MCF 10A (cell line): ENCODE measurements around the gene MYL11. TPM values are rescaled to one million over a fixed set of nuclear protein-coding genes. Genes with fewer than 3 reads are reported as not detected.

ENCODE experiments used
- BruUV-seq: library from RNA; stranded (reverse); fragments of 400-500 nt; replicated peaks from 2 replicates; lab custom pipeline; 2021; lab: Mats Ljungman, UMichigan
- CTCF ChIA-PET: fragments of 300-600 bp; sonication (Branson Sonifier 250); formaldehyde crosslinking; extraction: SDS; loops from one replicate; lab custom pipeline; 2021; ENCODE audit warnings: antibody characterized with exemption, inconsistent platforms; lab: Yijun Ruan, JAX
- POLR2A ChIA-PET: fragments of 300-600, 350-650 bp; sonication (Branson Sonifier 250); formaldehyde crosslinking; extraction: SDS; loops from one replicate; lab custom pipeline; 2020; ENCODE audit warnings: antibody characterized with exemption, inconsistent platforms; lab: Yijun Ruan, JAX
- DNase-seq: peaks from one replicate; pipeline ENCODE4 v3.0.0-alpha.2; 2018; ENCODE audit not compliant: unreplicated experiment
- H3K27ac Mint-ChIP-seq: one replicate; pipeline ENCODE4 v1.8.0; 2022; ENCODE audit warnings: mild to moderate bottlenecking, low read depth, mixed read lengths; ENCODE audit not compliant: unreplicated experiment
- H3K27me3 Mint-ChIP-seq: one replicate; pipeline ENCODE4 v1.8.0; 2022; ENCODE audit warnings: mixed read lengths; ENCODE audit not compliant: insufficient read depth, unreplicated experiment
- H3K36me3 Mint-ChIP-seq: one replicate; pipeline ENCODE4 v1.8.0; 2022; ENCODE audit warnings: mild to moderate bottlenecking, moderate library complexity, mixed read lengths; ENCODE audit not compliant: insufficient read depth, unreplicated experiment
- H3K4me1 Mint-ChIP-seq: one replicate; pipeline ENCODE4 v1.8.0; 2022; ENCODE audit warnings: mixed read lengths; ENCODE audit not compliant: insufficient read depth, unreplicated experiment
- H3K4me3 Mint-ChIP-seq: one replicate; pipeline ENCODE4 v1.8.0; 2022; ENCODE audit warnings: mild to moderate bottlenecking, moderate library complexity, mixed read lengths; ENCODE audit not compliant: unreplicated experiment
- H3K9me3 Mint-ChIP-seq: one replicate; pipeline ENCODE4 v1.8.0; 2022; ENCODE audit warnings: mixed read lengths; ENCODE audit not compliant: unreplicated experiment
- CTCF ChIP-seq: fragments of 200-600 bp; IDR thresholded peaks from one replicate; pipeline ENCODE4 v1.8.0; 2022; ENCODE audit warnings: antibody characterized with exemption, mild to moderate bottlenecking; ENCODE audit not compliant: unreplicated experiment
- intact Hi-C: fragments of 100-400 bp; cut with micrococcal nuclease; formaldehyde crosslinking; loops from 2 replicates; pipeline ENCODE4 v1.14.1; 2022
- total RNA-seq: library from RNA; stranded (reverse); gene quantifications from 2 replicates; pipeline ENCODE4 v1.2.3, GENCODE V29; 2022

MYL11 gene
- total RNA-seq, 1 experiment from 2014 or later = 1.6 TPM

DNA sequence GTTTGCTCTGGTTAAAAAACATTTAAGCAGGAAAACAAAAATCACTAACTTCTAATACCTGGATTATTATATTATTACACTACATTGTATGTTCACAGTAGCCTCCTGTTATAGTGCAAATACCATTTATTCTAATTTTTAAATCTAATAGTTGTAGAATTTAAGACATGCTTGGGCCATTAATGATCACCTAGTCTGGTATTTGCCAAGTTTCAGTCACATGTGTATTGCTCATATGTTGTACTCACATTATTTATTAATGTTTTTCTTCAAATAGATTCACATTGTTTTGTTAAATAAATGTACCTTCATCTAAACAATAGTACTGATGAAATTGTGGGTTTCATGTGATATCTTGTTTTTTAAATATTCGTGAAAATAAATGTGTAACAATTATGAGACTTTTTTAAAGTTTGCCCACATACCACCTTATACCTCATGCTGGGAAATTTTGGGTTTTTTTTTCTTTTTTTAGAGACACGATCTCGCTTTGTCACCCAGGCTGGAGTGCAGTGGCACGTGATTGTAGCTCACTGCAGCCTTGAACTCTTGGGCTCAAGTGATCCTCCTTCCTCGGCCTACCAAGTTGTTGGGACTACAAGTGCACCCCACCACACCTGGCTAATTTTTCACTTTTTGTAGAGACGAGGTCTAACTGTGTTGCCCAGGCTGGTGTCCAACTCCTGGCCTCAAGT, 38.7 kb downstream of the MYL11 start:
- TF ChIP-seq CTCF = no peak
- Mint-ChIP-seq H3K9me3 (no peaks in the 10 kb centered on the region), H3K36me3 (peaks cover 42% of the 10 kb centered on the region), H3K4me3 (no peak overlapping the region), H3K27ac (no peak overlapping the region), H3K27me3 (no peaks in the 10 kb centered on the region), H3K4me1 (peaks cover 21% of the 10 kb centered on the region)
- no peak for DNase-seq
- POLR2A ChIA-PET = interaction anchor here (0.8 to 1.4 kb wide), 4 partner anchors 17 to 348 kb away, joined by 3 to 5 read pairs (median 3); partner anchors contain the start of genes ALDOA, FBRS and ZNF785
- BruUV-seq = no TSS peak
- intact Hi-C loops = no loop called here
- CTCF ChIA-PET = interaction anchor here (0.6 kb wide), 1 partner anchor 51 kb away, joined by 6 read pairs; no protein-coding TSS in a partner anchor

DNA sequence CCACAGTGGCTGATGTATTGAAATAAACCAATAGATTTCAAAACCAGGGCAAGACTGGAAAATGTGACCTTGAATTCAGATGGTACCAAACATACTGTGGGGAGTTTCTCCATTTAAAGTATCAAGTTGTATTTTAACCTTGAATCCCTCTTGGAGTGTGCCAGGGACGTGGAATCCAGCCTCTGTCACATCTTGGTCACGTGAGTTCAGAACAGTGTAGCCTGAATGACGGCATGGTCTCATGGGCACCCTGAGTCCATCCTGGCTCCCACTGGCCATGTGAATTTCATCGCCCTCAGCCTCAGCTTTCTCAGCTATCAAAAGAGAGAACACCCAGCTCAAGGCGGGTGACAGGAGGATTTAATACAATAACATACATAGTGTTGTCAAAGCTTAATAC, 39.6 kb downstream of the MYL11 start:
- intact Hi-C loops = no loop called here
- Mint-ChIP-seq H3K27me3 (no peaks in the 10 kb centered on the region), H3K4me1 (peaks cover 17% of the 10 kb centered on the region), H3K9me3 (no peaks in the 10 kb centered on the region), H3K36me3 (peaks cover 46% of the 10 kb centered on the region), H3K4me3 (no peak overlapping the region), H3K27ac (no peak overlapping the region)
- CTCF ChIA-PET = interaction anchor here (0.6 kb wide), 1 partner anchor 623 kb away, joined by 6 read pairs; no protein-coding TSS in a partner anchor
- DNase-seq = no peak
- POLR2A ChIA-PET = interaction anchor here (0.6 to 1.4 kb wide), 4 partner anchors 16 to 244 kb away, joined by 3 to 5 read pairs (median 3); partner anchors contain the start of genes FBRS and ZNF785
- no TSS peak for BruUV-seq
- no peak for TF ChIP-seq CTCF

GRCh38 chr16:30416047-30416603, 41.5 kb downstream of the MYL11 start:
- no peak for TF ChIP-seq CTCF
- no peaks in the 10 kb centered on the region for H3K27me3 Mint-ChIP-seq
- BruUV-seq = no TSS peak
- ChIA-PET CTCF (interaction anchor here (0.7 to 1.1 kb wide), 3 partner anchors 10 to 281 kb away, joined by 3 to 5 read pairs (median 3); no protein-coding TSS in a partner anchor), POLR2A (interaction anchor here (1.7 kb wide), 1 partner anchor 9 kb away, joined by 10 read pairs; the partner anchor contains the start of gene ZNF771)
- intact Hi-C loops = no loop called here
- DNase-seq = no peak
- H3K4me3 Mint-ChIP-seq = no peak overlapping the region
- H3K36me3 Mint-ChIP-seq = peaks cover 51% of the 10 kb centered on the region
- H3K27ac Mint-ChIP-seq = peak overlapping the region; percentile 3
- peaks cover 10% of the 10 kb centered on the region for H3K4me1 Mint-ChIP-seq
- H3K9me3 Mint-ChIP-seq = no peaks in the 10 kb centered on the region
